Measurements from ENCODE around the gene PAXX.
A peak's percentile ranks its signal among the peaks of the same experiment; 100 is the strongest.

The PAXX gene

GRCh38 chr9:136964833-136965422 is 27.3 kb upstream of the PAXX start:
- DNase-seq: no peak

GRCh38 chr9:136965771-136966484 is 26.3 kb upstream of the PAXX start:
- DNase-seq: peak in 47 of 56 donors; percentile 22 to 91 (median 67)

GRCh38 chr9:136968333-136969127 is 23.7 kb upstream of the PAXX start:
- no peak for DNase-seq

GRCh38 chr9:136969150-136969549 is 23.1 kb upstream of the PAXX start:
- DNase-seq: no peak

- DNase-seq: no peak
Observed at GRCh38 chr9:136969774-136970173, 22.4 kb upstream of the PAXX start.

GRCh38 chr9:136970361-136970760 is 21.9 kb upstream of the PAXX start:
- DNase-seq: no peak

GRCh38 chr9:136971746-136972145 is 20.5 kb upstream of the PAXX start:
- DNase-seq: no peak

GRCh38 chr9:136972335-136972734 is 19.9 kb upstream of the PAXX start:
- DNase-seq: no peak

GRCh38 chr9:136972743-136973142 is 19.5 kb upstream of the PAXX start:
- no peak for DNase-seq

- no peak for DNase-seq
Observed at GRCh38 chr9:136973618-136974617, 18.3 kb upstream of the PAXX start.

- peak in 1 of 56 donors; percentile 36 for DNase-seq
Observed at GRCh38 chr9:136974817-136975535, 17.2 kb upstream of the PAXX start.

GRCh38 chr9:136975644-136976043 is 16.6 kb upstream of the PAXX start:
- peak in 52 of 56 donors; percentile 29 to 89 (median 67) for DNase-seq

GRCh38 chr9:136977223-136977622 is 15.0 kb upstream of the PAXX start, which contains the start of gene PTGDS:
Gene PTGDS (plus strand): TSS chr9:136977504. CDS start chr9:136977579, 75 bp downstream.
- peak; percentile 44 to 98 (median 92) for DNase-seq

GRCh38 chr9:136977649-136978072 is 14.6 kb upstream of the PAXX start:
- DNase-seq: peak in 1 of 56 donors; percentile 89

GRCh38 chr9:136978073-136978864 is 14.0 kb upstream of the PAXX start:
- DNase-seq: peak in 55 of 56 donors; percentile 34 to 100 (median 90)

GRCh38 chr9:136978865-136979544 is 13.2 kb upstream of the PAXX start:
- peak in 4 of 56 donors; percentile 59 to 72 (median 63) for DNase-seq

GRCh38 chr9:136979769-136980587 is 12.2 kb upstream of the PAXX start:
- DNase-seq: peak in 5 of 56 donors; percentile 16 to 62 (median 32)

Data from amygdala (tissue), 56 donors.